ENCODE measurements around the gene UBA52. TPM values are rescaled to one million over a fixed set of nuclear protein-coding genes. Genes with fewer than 3 reads are reported as not detected.

UBA52 gene
- total and polyA plus RNA-seq, 2 of the 13 experiments (the other 11 are each of a cell fraction or from before 2014, with no cell fraction given), result 959 to 1,782 TPM

GRCh38 chr19:18588611-18589379 lies 17.1 kb downstream of the UBA52 start, which contains the start of gene REX1BD (continued):
- TF ChIP-seq KDM4B (CRISPR knock-in tag; IDR thresholded peaks at IDR 0.05) (peak; percentile 88), KDM1A (CRISPR knock-in tag; IDR thresholded peaks at IDR 0.05) (peak; percentile 81), THAP8 (CRISPR knock-in tag; IDR thresholded peaks at IDR 0.05; ENCODE audit: borderline replicate concordance) (no peak), FOXO4 (CRISPR knock-in tag; conservative IDR thresholded peaks at IDR 0.05) (no peak), RERE (CRISPR knock-in tag; IDR thresholded peaks at IDR 0.05; ENCODE audit: low read depth) (0 out of 2 replicates have a peak, but pooled peaks have one; percentile 19), ZSCAN20 (CRISPR knock-in tag; IDR thresholded peaks at IDR 0.05; ENCODE audit: borderline replicate concordance) (peak; percentile 59; the same call in 1 of the 2 replicates), ZBTB38 (CRISPR knock-in tag; IDR thresholded peaks at IDR 0.05) (no peak; the same call in 1 of the 2 replicates), AKNA (CRISPR knock-in tag; IDR thresholded peaks at IDR 0.05; ENCODE audit: borderline replicate concordance) (no peak), BATF2 (CRISPR knock-in tag; IDR thresholded peaks at IDR 0.05) (no peak), CREB1 (IDR thresholded peaks at IDR 0.05) (no peak), CREB1 (CRISPR knock-in tag; IDR thresholded peaks at IDR 0.05) (no peak), PLSCR1 (CRISPR knock-in tag; IDR thresholded peaks at IDR 0.05; ENCODE audit: borderline replicate concordance) (no peak), NFIC (IDR thresholded peaks at IDR 0.05; ENCODE audit: low read length) (no peak)
